Mucosa of stomach (tissue), 1 donor: ENCODE results near the gene ZNF18.
"Not testable (repeated sequence)": the region's sequence is repeated elsewhere in the genome, so short reads cannot be mapped to it uniquely, and the experiment has no call there.

Experiments
- H3K27me3 ChIP-seq: one replicate; pipeline ENCODE4 v1.7.0; 2013; ENCODE audit warnings: mild to moderate bottlenecking, low read length; ENCODE audit not compliant: control insufficient read depth, insufficient read depth
- H3K36me3 ChIP-seq: one replicate; pipeline ENCODE4 v1.7.0; 2013; ENCODE audit warnings: low read length; ENCODE audit not compliant: control insufficient read depth, insufficient read depth
- H3K4me1 ChIP-seq: one replicate; pipeline ENCODE4 v1.7.0; 2013; ENCODE audit warnings: mild to moderate bottlenecking, low read length; ENCODE audit not compliant: control insufficient read depth, insufficient read depth
- H3K4me3 ChIP-seq: one replicate; pipeline ENCODE4 v1.7.0; 2013; ENCODE audit warnings: low read length
- H3K9ac ChIP-seq: one replicate; pipeline ENCODE4 v1.7.0; 2013; ENCODE audit warnings: mild to moderate bottlenecking, low read length, moderate library complexity
- H3K9me3 ChIP-seq: one replicate; pipeline ENCODE4 v1.7.0; 2013; ENCODE audit warnings: mild to moderate bottlenecking, low read length, moderate library complexity; ENCODE audit not compliant: control insufficient read depth
- donor health status: Pancreatic carcinoma.

Gene ZNF18

GRCh38 chr17:11979795-11980194, 17.5 kb downstream of the ZNF18 start:
- H3K9ac ChIP-seq, result no peak overlapping the region
- H3K4me3 ChIP-seq, result no peak overlapping the region
- no peaks in the 10 kb centered on the region for H3K36me3 ChIP-seq
- no peaks in the 10 kb centered on the region for H3K9me3 ChIP-seq
- no peaks in the 10 kb centered on the region for H3K27me3 ChIP-seq
- H3K4me1 ChIP-seq, result no peaks in the 10 kb centered on the region

GRCh38 chr17:11972741-11973140, 24.5 kb downstream of the ZNF18 start:
- not testable (repeated sequence) for H3K9ac ChIP-seq, H3K9me3 ChIP-seq, H3K4me3 ChIP-seq, H3K36me3 ChIP-seq, H3K4me1 ChIP-seq, H3K27me3 ChIP-seq

DNA sequence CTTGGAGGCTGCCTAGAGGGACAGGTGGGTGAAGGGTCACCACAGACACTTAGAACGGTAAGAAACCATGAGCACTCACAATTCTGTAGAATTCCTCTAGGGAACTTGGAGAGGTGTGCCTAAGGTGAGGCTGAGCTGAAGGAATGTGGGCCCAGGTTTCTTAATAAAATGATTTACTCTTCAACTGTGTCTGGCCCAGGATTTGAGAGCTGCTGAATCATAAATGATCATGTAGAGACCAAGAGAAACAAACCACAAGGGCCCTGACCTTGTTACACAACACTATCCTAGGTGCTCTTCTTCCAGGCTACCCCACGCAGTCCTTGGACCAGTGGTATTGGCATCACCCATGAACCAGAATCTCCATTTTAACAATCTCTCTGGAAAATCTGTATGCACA, 27.7 kb downstream of the ZNF18 start:
- Histone ChIP-seq H3K4me1 (no peaks in the 10 kb centered on the region), H3K27me3 (no peaks in the 10 kb centered on the region), H3K36me3 (no peaks in the 10 kb centered on the region), H3K9me3 (no peaks in the 10 kb centered on the region), H3K9ac (no peak overlapping the region), H3K4me3 (no peak overlapping the region)

DNA sequence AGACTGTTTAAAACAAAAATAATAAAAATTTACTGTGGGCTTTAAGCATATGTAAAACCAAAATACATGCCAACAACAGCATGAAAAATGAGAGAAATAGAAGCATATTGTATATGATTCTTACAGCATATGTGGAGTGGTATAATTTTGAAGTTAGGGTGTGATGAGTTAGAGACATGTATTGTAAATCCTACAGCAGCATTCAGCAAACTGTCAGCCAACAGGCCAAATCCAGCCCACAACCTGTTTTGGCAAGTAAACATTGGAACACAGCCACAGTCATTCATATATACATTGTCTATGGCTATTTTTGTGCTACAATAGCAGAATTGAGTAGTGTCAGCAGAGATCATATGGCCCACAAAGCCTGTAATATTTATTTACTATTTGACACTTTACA, 42.3 kb downstream of the ZNF18 start:
- Histone ChIP-seq H3K9ac (no peak overlapping the region), H3K4me1 (no peaks in the 10 kb centered on the region), H3K27me3 (no peaks in the 10 kb centered on the region), H3K4me3 (no peak overlapping the region), H3K9me3 (no peaks in the 10 kb centered on the region), H3K36me3 (no peaks in the 10 kb centered on the region)

GRCh38 chr17:11953924-11954323, 43.4 kb downstream of the ZNF18 start:
- Histone ChIP-seq H3K27me3 (no peaks in the 10 kb centered on the region), H3K9me3 (no peaks in the 10 kb centered on the region), H3K36me3 (no peaks in the 10 kb centered on the region), H3K4me1 (no peaks in the 10 kb centered on the region), H3K4me3 (no peak overlapping the region), H3K9ac (no peak overlapping the region)

DNA sequence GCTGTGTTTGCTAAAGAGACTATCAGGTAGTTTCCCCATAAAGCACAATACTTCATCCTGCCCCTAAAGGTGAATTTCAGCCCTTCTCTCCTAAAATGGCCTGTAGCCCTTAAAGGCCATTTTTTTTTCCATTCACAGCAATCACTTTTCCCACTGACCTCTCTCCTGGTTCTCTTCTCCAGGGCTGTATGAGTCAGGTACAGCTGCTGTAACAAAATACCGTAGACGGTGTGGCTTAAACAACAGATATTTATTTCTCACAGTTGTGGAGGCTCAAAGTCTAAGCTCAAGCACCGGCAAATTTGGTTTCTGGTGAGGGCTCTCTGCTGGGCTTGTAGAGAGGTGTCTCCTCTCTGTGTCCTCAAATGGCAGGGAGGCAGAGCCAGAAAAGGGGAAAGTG, 44.7 kb downstream of the ZNF18 start:
- no peaks in the 10 kb centered on the region for H3K9me3 ChIP-seq
- no peaks in the 10 kb centered on the region for H3K27me3 ChIP-seq
- H3K4me3 ChIP-seq, result no peak overlapping the region
- H3K36me3 ChIP-seq, result no peaks in the 10 kb centered on the region
- no peak overlapping the region for H3K9ac ChIP-seq
- H3K4me1 ChIP-seq, result no peaks in the 10 kb centered on the region

GRCh38 chr17:11950771-11951519, 46.3 kb downstream of the ZNF18 start:
- H3K9me3 ChIP-seq, result no peaks in the 10 kb centered on the region
- H3K9ac ChIP-seq, result no peak overlapping the region
- no peaks in the 10 kb centered on the region for H3K36me3 ChIP-seq
- H3K4me3 ChIP-seq, result no peak overlapping the region
- H3K4me1 ChIP-seq, result no peaks in the 10 kb centered on the region
- no peaks in the 10 kb centered on the region for H3K27me3 ChIP-seq

- H3K4me1 ChIP-seq, H3K9ac ChIP-seq, H3K36me3 ChIP-seq, H3K27me3 ChIP-seq, H3K9me3 ChIP-seq, H3K4me3 ChIP-seq: not testable (repeated sequence)
These were observed 47.7 kb downstream of the ZNF18 start for GRCh38 chr17:11949571-11949970.

DNA sequence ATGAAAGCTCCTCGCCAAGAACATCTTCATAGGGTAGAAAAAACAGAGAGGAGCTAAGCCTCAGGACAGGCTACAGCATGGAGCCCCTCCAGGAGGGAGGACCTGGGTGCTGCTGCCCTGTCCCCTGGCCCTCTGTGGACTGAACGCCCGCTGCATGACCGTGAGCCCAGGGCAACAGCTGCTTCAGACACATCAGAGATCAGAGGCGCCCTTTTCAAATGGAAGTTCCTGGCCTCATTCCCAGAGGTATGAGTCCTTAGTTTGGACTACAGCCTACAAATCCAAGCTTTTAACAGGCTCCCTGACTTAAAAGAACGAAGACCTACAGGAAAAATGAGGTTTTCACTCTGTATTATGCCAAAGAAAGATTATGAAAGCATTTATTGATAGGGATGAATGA, 48.5 kb downstream of the ZNF18 start:
- Histone ChIP-seq H3K4me1 (no peaks in the 10 kb centered on the region), H3K9me3 (no peaks in the 10 kb centered on the region), H3K9ac (no peak overlapping the region), H3K4me3 (no peak overlapping the region), H3K36me3 (no peaks in the 10 kb centered on the region), H3K27me3 (no peaks in the 10 kb centered on the region)

GRCh38 chr17:11944587-11944986, 52.7 kb downstream of the ZNF18 start:
- no peak overlapping the region for H3K4me3 ChIP-seq
- no peaks in the 10 kb centered on the region for H3K4me1 ChIP-seq
- no peaks in the 10 kb centered on the region for H3K27me3 ChIP-seq
- no peaks in the 10 kb centered on the region for H3K9me3 ChIP-seq
- H3K36me3 ChIP-seq, result no peaks in the 10 kb centered on the region
- H3K9ac ChIP-seq, result no peak overlapping the region

DNA sequence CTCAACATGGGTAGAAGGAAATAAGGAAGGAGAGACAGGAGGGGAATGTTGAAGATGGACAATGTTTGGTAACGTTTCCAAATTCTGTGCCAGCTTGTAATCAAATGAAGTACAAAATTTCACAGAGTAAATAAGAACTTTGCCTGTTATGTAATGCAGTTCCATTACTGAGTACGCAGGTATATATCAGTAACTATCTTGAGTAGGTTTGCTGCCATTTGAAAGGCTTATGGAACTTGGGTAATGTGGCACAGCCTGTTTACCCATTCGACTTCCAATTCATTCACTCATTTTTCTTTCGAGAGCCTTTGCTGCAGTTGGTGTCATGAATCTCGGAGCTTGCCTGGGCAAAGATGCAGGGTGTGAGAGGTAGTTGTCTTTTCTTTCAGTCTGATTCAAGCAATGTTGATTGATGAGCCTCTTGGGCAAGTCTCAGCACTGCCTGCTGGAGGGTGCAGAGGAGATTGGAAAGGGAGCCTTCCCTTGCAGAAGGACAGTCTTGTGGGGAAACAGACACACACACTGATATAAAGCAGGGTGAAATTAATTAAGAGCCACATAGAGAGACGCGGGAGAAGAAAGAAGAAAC, 53.4 kb downstream of the ZNF18 start:
- Histone ChIP-seq H3K9me3 (no peaks in the 10 kb centered on the region), H3K27me3 (no peaks in the 10 kb centered on the region), H3K4me1 (no peaks in the 10 kb centered on the region), H3K4me3 (no peak overlapping the region), H3K9ac (no peak overlapping the region), H3K36me3 (no peaks in the 10 kb centered on the region)

GRCh38 chr17:11943086-11943485, 54.2 kb downstream of the ZNF18 start:
- not testable (repeated sequence) for H3K36me3 ChIP-seq, H3K27me3 ChIP-seq, H3K4me3 ChIP-seq, H3K9me3 ChIP-seq, H3K9ac ChIP-seq, H3K4me1 ChIP-seq

DNA sequence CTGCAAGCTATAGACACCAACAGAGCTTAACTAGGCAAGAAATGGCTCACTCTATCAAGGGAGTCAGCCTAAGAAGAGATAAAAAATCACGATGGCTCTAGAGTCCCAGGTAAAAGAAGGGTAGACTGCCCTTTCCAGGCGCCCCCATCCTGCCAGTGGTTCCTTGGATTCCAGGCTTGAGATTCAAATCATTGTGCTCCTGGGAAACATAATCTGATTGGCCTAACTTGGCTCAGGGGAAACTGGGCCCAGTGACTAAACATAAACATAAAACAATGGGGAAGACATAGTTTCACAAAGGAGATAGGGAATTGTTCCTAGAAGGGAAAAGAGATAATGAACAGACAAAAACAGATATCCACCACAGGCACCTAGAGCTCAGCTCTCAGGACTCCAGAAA, 56.4 kb downstream of the ZNF18 start:
- no peaks in the 10 kb centered on the region for H3K27me3 ChIP-seq
- H3K4me1 ChIP-seq, result no peaks in the 10 kb centered on the region
- no peaks in the 10 kb centered on the region for H3K36me3 ChIP-seq
- H3K4me3 ChIP-seq, result no peak overlapping the region
- no peak overlapping the region for H3K9ac ChIP-seq
- H3K9me3 ChIP-seq, result no peaks in the 10 kb centered on the region
